Pancreas (tissue), 10 donors: ENCODE results near the gene KIR2DL1. TPM values are rescaled to one million over a fixed set of nuclear protein-coding genes. Genes with fewer than 3 reads are reported as not detected.
"Not testable (repeated sequence)": the region's sequence is repeated elsewhere in the genome, so short reads cannot be mapped to it uniquely, and the experiment has no call there.

ENCODE experiments used
- ATAC-seq, 4 donors: fragments of 200-7000 bp; cut with Tn5 transposase; one replicate each; pipeline versions ENCODE4 v1.8.0 to v1.9.1; 2020; ENCODE audit warnings: mild to moderate bottlenecking in 4 of 4, moderate library complexity in 4 of 4
- DNase-seq, 6 donors: peaks; one replicate each; pipeline ENCODE4 v3.0.0-alpha.2; 2020
- FAIRE-seq: peaks from 2 replicates; lab custom pipeline; 2012; peaks lifted over from hg19 to GRCh38; lab: Jason Lieb, UNC
- H3K27ac ChIP-seq, 4 donors: fragments of 200-600 bp; sonication (generic); 1 replicate in 3 of 4; 2 replicates in 1 of 4; pipeline versions ENCODE4 v1.5.0 to v1.8.0; 2020
- H3K27me3 ChIP-seq, 4 donors: fragments of 200-600 bp; one replicate each; pipeline ENCODE4 v1.8.0; 2021
- H3K36me3 ChIP-seq, 3 donors: fragments of 200-600 bp; sonication (generic) in 1 of 3; one replicate each; pipeline versions ENCODE4 v1.5.0 to v1.8.0; 2020 to 2021
- H3K4me1 ChIP-seq, 3 donors: fragments of 200-600 bp; one replicate each; pipeline ENCODE4 v1.8.0; 2021
- H3K4me3 ChIP-seq, 4 donors: fragments of 200-600 bp; sonication (generic) in 2 of 4; one replicate each; pipeline versions ENCODE4 v1.5.0 to v1.8.0; 2020 to 2021
- H3K9me3 ChIP-seq, 4 donors: fragments of 200-600 bp; one replicate each; pipeline ENCODE4 v1.8.0; 2021
- CTCF ChIP-seq, 4 donors: fragments of 200-600 bp; sonication (generic) in 3 of 4; IDR thresholded peaks; one replicate each; pipeline versions ENCODE4 v1.5.0 to v1.8.0; 2021; ENCODE audit warnings: antibody characterized with exemption in 4 of 4
- WGBS, 2 donors: extraction: QIAGEN DNeasy Blood & Tissue Kit; methylation state at CpG; one replicate each; pipeline ENCODE4 v1.1.7; 2013; 5-methylcytosine and 5-hydroxymethylcytosine counted together
- intact Hi-C, 3 donors: fragments of 100-400 bp; cut with DNase I; formaldehyde crosslinking; loops; one replicate each; pipeline versions ENCODE4 v1.11.1 to v1.14.2; 2022
- polyA plus RNA-seq, 2 donors: library from polyadenylated mRNA; stranded (reverse); fragments of 200-250 nt; gene quantifications; one replicate each; pipeline ENCODE4 v1.2.3, GENCODE V29; 2013
- total RNA-seq, 6 donors: library from RNA; stranded (reverse); fragmentation: NEBNext Ultra II Directional in 4 of 6; extraction: Animal tissue kit (Norgen Biotek cat#: 25700) in 4 of 6; gene quantifications; one replicate each; pipeline versions ENCODE4 v1.2.1 to v1.2.4, GENCODE V29; 2021 to 2023
- donor health status: healthy with polysubstance abuse.
- donor health status: DM: no; HTN: no; CAD: no; lungs with moderate emphysema.
- donor health status: DM: no; HTN: no; CAD: no.
- donor health status: control.
- donor health status: control.
- donor health status: Bipolar disorder and iron deficiency.
- donor health status: DM: yes; HTN: yes; CAD: no.
- donor health status: DM: no; HTN: no; CAD: no.
- donor health status: DM: no; HTN: no; CAD: no.
- donor health status: DM: yes; HTN: yes; CAD: no.

The KIR2DL1 gene
- total and polyA plus RNA-seq, 8 donors = not detected

DNA sequence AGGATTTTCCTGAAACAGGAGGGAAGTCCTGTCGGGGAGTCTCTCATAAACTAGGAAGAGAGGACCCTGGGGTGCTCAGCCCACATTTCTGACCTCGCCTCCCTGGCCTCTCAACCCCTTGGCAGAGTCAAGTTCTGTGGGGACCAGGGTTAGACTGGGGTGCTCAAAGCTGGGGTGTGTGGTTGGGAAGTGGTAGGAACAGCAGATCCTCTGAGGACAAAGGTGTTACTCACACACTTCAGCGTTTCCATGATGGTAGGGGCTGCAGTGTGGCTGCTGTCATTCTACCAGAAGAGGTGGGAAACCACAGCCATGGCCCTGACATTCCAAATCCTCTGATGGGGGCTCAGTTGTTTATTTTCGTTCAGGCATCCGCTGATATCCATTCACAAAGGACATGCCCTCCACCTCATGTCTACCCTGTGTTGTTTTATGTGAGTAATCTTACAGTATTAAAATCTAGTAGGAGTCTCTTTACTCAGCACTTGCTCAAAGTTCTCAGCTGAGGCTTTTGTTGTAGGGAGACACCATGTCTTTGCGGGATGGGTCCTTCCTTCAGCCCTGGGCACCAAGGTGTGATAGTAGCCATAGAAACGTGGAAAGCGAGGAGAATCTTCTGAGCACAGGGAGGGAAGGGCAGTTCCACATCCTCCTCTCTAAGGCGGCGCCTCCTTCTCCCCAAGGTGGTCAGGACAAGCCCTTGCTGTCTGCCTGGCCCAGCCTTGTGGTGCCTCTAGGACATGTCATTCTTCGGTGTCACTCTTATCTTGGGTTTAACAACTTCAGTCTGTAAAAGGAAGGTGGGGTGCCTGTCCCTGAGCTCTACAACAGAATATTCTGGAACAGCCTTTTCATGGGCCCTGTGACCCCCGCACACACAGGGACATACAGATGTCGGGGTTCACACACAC, 29.8 kb upstream of the KIR2DL1 start:
- Histone ChIP-seq H3K27me3 (no peaks in the 10 kb centered on the region), H3K36me3 (no peaks in the 10 kb centered on the region), H3K27ac (no peak overlapping the region), H3K4me1 (no peaks in the 10 kb centered on the region), H3K9me3 (no peaks in the 10 kb centered on the region), H3K4me3 (no peak overlapping the region)
- DNase-seq = no peak
- TF ChIP-seq CTCF (IDR thresholded peaks at IDR 0.05) = no peak
- ATAC-seq = no peak
- 64 to 70% methylated on average over 13 of the region's 13 CpGs for WGBS, 2 donors
- intact Hi-C loops = no loop called here
- FAIRE-seq = no peak

GRCh38 chr19:54741950-54742349, 27.6 kb upstream of the KIR2DL1 start:
- FAIRE-seq, intact Hi-C loops, H3K4me1 ChIP-seq, H3K4me3 ChIP-seq, H3K27me3 ChIP-seq, H3K9me3 ChIP-seq, H3K36me3 ChIP-seq, DNase-seq, H3K27ac ChIP-seq, ATAC-seq: not testable (repeated sequence)
- 35 to 38% methylated on average over 5 of the region's 5 CpGs for WGBS, 2 donors

GRCh38 chr19:54744080-54744479, 25.5 kb upstream of the KIR2DL1 start:
- H3K36me3 ChIP-seq, H3K4me1 ChIP-seq, H3K27me3 ChIP-seq, H3K27ac ChIP-seq, DNase-seq, FAIRE-seq, intact Hi-C loops, ATAC-seq, H3K4me3 ChIP-seq, H3K9me3 ChIP-seq: not testable (repeated sequence)
- 47 to 58% methylated on average over 3 to 5 of the region's 5 CpGs for WGBS, 2 donors

DNA sequence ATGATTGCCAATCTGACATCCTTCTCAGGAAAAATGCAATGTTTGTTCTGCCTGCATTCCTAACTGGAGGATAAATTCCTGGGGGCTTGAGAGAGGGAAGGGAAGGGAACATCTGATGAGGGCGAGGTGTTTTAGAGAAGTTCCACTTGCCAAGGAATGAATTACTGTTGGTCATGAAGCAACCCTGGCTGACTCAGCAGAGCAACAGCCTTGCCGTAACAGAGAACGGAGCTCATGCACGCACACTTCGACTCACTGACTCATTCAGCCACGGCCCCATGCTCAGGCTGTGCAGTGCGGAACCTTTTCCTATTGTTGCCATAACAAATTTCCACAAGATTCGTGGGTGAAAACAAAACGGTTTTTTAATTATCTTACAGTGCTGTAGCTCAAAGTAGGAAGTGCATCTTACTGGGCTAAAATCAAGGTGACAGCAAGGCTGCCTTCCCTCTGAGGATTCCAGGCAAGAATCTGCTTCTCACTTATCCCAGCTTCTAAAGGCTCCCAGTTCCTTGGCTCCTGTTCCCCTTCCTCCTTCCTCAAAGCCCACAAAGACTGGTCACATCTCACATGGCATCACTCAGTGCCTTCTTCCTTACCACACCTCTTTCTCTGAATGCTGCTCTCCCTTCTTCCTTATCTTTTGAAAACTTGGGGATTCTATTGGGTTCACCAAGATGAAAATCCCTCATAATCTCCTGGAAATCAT, 21.8 kb upstream of the KIR2DL1 start:
- H3K27me3 ChIP-seq, FAIRE-seq, H3K4me1 ChIP-seq, H3K36me3 ChIP-seq, intact Hi-C loops, ATAC-seq, H3K9me3 ChIP-seq, H3K27ac ChIP-seq, H3K4me3 ChIP-seq, DNase-seq: not testable (repeated sequence)
- 48 to 63% methylated on average over 8 to 9 of the region's 9 CpGs for WGBS, 2 donors

- ATAC-seq, DNase-seq, FAIRE-seq, intact Hi-C loops, H3K27me3 ChIP-seq, H3K4me3 ChIP-seq, H3K4me1 ChIP-seq, H3K9me3 ChIP-seq, H3K27ac ChIP-seq, H3K36me3 ChIP-seq: not testable (repeated sequence)
- WGBS, 2 donors = 23 to 38% methylated on average over 6 of the region's 6 CpGs
Measured at GRCh38 chr19:54750276-54750675, 19.3 kb upstream of the KIR2DL1 start.

DNA sequence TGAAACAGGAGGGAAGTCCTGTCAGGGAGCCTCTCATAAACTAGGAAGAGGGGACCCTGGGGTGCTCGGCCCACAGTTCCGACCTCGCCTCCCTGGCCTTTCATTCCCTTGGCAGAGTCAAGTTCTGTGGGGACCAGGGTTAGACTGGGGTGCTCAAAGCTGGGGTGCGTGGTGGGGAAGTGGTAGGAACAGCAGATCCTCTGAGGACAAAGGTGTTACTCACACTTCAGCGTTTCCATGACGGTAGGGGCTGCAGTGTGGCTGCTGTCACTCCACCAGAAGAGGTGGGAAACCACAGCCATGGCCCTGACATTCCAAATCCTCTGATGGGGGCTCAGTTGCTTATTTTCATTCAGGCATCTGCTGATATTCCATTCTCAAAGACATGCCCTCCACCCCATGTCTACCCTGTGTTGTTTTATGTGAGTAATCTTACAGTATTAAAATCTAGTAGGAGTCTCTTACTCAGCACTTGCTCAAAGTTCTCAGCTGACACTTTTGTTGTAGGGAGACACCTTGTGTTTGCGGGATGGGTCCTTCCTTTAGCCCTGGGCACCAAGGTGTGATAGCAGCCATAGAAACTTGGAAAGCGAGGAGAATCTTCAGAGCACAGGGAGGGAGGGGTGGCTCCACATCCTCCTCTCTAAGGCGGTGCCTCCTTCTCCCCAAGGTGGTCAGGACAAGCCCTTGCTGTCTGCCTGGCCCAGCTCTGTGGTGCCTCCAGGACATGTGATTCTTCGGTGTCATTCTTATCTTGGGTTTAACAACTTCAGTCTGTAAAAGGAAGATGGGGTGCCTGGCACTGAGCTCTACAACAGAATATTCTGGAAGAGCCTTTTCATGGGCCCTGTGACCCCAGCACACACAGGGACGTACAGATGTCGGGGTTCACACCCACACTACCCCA, 13.1 kb upstream of the KIR2DL1 start:
- H3K4me1 ChIP-seq, FAIRE-seq, H3K36me3 ChIP-seq, H3K27me3 ChIP-seq, H3K9me3 ChIP-seq, DNase-seq, ATAC-seq, intact Hi-C loops, H3K4me3 ChIP-seq, H3K27ac ChIP-seq: not testable (repeated sequence)
- WGBS, 2 donors = 47 to 78% methylated on average over 10 to 11 of the region's 12 CpGs

DNA sequence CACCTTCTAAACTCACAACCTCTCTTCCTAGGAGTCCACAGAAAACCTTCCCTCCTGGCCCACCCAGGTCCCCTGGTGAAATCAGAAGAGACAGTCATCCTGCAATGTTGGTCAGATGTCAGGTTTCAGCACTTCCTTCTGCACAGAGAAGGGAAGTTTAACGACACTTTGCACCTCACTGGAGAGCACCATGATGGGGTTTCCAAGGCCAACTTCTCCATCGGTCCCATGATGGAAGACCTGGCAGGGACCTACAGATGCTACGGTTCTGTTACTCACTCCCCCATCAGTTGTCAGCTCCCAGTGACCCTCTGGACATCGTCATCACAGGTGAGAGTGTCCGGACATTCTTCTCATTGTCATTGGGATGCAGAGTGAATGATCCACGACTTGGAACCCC, 11.0 kb upstream of the KIR2DL1 start:
- H3K4me3 ChIP-seq, intact Hi-C loops, H3K27me3 ChIP-seq, ATAC-seq, H3K36me3 ChIP-seq, DNase-seq, FAIRE-seq, H3K4me1 ChIP-seq, H3K9me3 ChIP-seq, H3K27ac ChIP-seq: not testable (repeated sequence)
- WGBS, 2 donors = 37 to 41% methylated on average over 6 of the region's 6 CpGs

DNA sequence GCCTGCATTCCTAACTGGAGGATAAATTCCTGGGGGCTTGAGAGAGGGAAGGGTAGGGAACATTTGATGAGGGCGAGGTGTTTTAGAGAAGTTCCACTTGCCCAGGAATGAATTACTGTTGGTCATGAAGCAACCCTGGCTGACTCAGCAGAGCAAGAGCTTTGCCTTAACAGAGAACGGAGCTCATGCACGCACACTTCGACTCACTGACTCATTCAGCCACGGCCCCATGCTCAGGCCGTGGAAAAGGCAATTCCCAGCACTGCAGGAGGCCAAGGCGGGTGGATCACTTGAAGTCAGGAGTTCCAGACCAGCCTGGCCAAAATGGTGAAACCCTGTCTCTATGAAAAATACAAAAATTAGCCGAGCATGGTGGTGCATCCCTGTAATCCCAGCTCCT, 5.4 kb upstream of the KIR2DL1 start:
- H3K4me1 ChIP-seq, H3K36me3 ChIP-seq, FAIRE-seq, H3K4me3 ChIP-seq, H3K27ac ChIP-seq, DNase-seq, H3K9me3 ChIP-seq, H3K27me3 ChIP-seq, ATAC-seq, intact Hi-C loops: not testable (repeated sequence)
- 41 to 52% methylated on average over 8 of the region's 8 CpGs for WGBS, 2 donors

DNA sequence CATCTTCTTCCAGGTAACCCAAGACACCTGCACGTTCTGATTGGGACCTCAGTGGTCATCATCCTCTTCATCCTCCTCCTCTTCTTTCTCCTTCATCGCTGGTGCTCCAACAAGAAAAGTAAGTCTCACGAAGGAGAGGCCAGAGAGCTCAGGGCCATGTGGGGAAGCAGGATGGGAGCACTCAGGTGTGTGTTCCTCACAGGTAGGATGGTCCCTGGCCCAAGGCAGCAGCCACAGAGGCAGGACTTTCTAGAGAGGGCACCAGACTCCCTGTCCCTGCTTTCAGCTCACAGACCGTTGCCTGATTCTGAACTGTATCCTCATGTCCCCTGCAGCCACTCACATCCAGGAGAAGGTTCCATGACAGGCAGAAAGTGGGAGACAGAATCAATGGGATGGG, 3.1 kb upstream of the KIR2DL1 start:
- DNase-seq, H3K27ac ChIP-seq, H3K9me3 ChIP-seq, ATAC-seq, H3K4me1 ChIP-seq, FAIRE-seq, H3K4me3 ChIP-seq, H3K36me3 ChIP-seq, intact Hi-C loops, H3K27me3 ChIP-seq: not testable (repeated sequence)
- WGBS, 2 donors = 52 to 53% methylated on average over 4 of the region's 4 CpGs

DNA sequence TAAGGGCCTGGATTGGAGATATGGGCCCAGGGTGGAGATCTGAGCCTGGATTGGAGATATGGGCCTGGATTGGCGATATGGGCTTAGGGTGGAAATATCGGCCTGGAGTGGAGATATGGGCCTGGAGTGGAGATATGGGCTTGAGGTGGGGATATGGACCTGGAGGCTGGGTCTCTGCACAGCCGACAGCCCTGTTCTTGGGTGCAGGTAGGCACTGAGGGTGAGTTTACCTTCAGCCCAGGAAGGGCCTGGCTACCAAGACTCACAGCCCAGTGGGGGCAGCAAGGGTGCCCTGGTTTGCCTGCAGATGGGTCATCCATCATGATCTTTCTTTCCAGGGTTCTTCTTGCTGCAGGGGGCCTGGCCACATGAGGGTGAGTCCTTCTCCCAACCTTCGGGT, 918 bp downstream of the KIR2DL1 start:
- H3K4me3 ChIP-seq, FAIRE-seq, ATAC-seq, DNase-seq, intact Hi-C loops, H3K27me3 ChIP-seq, H3K36me3 ChIP-seq, H3K9me3 ChIP-seq, H3K27ac ChIP-seq, H3K4me1 ChIP-seq: not testable (repeated sequence)
- 62 to 75% methylated on average over 4 of the region's 4 CpGs for WGBS, 2 donors
